ENCODE results near the gene ITPKB.

DNA sequence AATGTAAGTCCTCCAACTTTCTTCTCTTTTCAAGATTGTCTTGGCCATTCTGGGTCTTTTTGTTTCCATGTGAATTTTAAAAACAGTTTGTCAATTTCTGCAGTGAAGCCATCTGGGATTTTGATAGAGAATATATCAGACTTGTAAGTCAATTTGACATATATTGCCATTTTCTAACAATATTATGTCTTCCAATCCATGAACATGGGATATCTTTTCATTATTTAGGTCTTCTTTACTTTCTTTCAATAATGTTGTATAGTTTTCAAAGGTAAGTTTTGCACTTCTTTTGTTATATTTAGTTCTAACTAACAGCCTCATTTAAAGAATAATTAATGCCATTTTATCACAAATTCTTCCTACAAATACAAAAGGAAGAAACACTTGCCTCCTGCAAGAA lies 117.1 kb downstream of the ITPKB start:
- TF ChIP-seq, protein P1, sequence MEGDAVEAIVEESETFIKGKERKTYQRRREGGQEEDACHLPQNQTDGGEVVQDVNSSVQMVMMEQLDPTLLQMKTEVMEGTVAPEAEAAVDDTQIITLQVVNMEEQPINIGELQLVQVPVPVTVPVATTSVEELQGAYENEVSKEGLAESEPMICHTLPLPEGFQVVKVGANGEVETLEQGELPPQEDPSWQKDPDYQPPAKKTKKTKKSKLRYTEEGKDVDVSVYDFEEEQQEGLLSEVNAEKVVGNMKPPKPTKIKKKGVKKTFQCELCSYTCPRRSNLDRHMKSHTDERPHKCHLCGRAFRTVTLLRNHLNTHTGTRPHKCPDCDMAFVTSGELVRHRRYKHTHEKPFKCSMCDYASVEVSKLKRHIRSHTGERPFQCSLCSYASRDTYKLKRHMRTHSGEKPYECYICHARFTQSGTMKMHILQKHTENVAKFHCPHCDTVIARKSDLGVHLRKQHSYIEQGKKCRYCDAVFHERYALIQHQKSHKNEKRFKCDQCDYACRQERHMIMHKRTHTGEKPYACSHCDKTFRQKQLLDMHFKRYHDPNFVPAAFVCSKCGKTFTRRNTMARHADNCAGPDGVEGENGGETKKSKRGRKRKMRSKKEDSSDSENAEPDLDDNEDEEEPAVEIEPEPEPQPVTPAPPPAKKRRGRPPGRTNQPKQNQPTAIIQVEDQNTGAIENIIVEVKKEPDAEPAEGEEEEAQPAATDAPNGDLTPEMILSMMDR (conservative IDR thresholded peaks at IDR 0.05; ENCODE audit: low read depth in 2 of 2), result no peak
- TF ChIP-seq POLR2AphosphoS5 (IDR thresholded peaks at IDR 0.05; ENCODE audit: low read depth) (no peak), EZH2phosphoT487 (IDR thresholded peaks at IDR 0.05; ENCODE audit: unreplicated experiment) (no peak), ZNF114 (CRISPR knock-in tag; IDR thresholded peaks at IDR 0.05) (no peak), CREB1 (CRISPR knock-in tag; IDR thresholded peaks at IDR 0.05; ENCODE audit: low read depth) (no peak), EZH2 (IDR thresholded peaks at IDR 0.05; ENCODE audit: low read depth, unreplicated experiment) (no peak), ZNF331 (CRISPR knock-in tag; IDR thresholded peaks at IDR 0.05; ENCODE audit: low read depth) (no peak), JUNB (IDR thresholded peaks at IDR 0.05; ENCODE audit: unreplicated experiment) (no peak), STAT1 (IDR thresholded peaks at IDR 0.05; ENCODE audit: unreplicated experiment) (no peak), NANOG (IDR thresholded peaks at IDR 0.05; ENCODE audit: borderline replicate concordance) (no peak)
- TF ChIP-seq, protein P2, sequence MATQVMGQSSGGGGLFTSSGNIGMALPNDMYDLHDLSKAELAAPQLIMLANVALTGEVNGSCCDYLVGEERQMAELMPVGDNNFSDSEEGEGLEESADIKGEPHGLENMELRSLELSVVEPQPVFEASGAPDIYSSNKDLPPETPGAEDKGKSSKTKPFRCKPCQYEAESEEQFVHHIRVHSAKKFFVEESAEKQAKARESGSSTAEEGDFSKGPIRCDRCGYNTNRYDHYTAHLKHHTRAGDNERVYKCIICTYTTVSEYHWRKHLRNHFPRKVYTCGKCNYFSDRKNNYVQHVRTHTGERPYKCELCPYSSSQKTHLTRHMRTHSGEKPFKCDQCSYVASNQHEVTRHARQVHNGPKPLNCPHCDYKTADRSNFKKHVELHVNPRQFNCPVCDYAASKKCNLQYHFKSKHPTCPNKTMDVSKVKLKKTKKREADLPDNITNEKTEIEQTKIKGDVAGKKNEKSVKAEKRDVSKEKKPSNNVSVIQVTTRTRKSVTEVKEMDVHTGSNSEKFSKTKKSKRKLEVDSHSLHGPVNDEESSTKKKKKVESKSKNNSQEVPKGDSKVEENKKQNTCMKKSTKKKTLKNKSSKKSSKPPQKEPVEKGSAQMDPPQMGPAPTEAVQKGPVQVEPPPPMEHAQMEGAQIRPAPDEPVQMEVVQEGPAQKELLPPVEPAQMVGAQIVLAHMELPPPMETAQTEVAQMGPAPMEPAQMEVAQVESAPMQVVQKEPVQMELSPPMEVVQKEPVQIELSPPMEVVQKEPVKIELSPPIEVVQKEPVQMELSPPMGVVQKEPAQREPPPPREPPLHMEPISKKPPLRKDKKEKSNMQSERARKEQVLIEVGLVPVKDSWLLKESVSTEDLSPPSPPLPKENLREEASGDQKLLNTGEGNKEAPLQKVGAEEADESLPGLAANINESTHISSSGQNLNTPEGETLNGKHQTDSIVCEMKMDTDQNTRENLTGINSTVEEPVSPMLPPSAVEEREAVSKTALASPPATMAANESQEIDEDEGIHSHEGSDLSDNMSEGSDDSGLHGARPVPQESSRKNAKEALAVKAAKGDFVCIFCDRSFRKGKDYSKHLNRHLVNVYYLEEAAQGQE (IDR thresholded peaks at IDR 0.05; ENCODE audit: unreplicated experiment), result no peak
- TF ChIP-seq, protein P3, sequence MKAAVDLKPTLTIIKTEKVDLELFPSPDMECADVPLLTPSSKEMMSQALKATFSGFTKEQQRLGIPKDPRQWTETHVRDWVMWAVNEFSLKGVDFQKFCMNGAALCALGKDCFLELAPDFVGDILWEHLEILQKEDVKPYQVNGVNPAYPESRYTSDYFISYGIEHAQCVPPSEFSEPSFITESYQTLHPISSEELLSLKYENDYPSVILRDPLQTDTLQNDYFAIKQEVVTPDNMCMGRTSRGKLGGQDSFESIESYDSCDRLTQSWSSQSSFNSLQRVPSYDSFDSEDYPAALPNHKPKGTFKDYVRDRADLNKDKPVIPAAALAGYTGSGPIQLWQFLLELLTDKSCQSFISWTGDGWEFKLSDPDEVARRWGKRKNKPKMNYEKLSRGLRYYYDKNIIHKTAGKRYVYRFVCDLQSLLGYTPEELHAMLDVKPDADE (IDR thresholded peaks at IDR 0.05), result no peak
- TF ChIP-seq, protein P4, sequence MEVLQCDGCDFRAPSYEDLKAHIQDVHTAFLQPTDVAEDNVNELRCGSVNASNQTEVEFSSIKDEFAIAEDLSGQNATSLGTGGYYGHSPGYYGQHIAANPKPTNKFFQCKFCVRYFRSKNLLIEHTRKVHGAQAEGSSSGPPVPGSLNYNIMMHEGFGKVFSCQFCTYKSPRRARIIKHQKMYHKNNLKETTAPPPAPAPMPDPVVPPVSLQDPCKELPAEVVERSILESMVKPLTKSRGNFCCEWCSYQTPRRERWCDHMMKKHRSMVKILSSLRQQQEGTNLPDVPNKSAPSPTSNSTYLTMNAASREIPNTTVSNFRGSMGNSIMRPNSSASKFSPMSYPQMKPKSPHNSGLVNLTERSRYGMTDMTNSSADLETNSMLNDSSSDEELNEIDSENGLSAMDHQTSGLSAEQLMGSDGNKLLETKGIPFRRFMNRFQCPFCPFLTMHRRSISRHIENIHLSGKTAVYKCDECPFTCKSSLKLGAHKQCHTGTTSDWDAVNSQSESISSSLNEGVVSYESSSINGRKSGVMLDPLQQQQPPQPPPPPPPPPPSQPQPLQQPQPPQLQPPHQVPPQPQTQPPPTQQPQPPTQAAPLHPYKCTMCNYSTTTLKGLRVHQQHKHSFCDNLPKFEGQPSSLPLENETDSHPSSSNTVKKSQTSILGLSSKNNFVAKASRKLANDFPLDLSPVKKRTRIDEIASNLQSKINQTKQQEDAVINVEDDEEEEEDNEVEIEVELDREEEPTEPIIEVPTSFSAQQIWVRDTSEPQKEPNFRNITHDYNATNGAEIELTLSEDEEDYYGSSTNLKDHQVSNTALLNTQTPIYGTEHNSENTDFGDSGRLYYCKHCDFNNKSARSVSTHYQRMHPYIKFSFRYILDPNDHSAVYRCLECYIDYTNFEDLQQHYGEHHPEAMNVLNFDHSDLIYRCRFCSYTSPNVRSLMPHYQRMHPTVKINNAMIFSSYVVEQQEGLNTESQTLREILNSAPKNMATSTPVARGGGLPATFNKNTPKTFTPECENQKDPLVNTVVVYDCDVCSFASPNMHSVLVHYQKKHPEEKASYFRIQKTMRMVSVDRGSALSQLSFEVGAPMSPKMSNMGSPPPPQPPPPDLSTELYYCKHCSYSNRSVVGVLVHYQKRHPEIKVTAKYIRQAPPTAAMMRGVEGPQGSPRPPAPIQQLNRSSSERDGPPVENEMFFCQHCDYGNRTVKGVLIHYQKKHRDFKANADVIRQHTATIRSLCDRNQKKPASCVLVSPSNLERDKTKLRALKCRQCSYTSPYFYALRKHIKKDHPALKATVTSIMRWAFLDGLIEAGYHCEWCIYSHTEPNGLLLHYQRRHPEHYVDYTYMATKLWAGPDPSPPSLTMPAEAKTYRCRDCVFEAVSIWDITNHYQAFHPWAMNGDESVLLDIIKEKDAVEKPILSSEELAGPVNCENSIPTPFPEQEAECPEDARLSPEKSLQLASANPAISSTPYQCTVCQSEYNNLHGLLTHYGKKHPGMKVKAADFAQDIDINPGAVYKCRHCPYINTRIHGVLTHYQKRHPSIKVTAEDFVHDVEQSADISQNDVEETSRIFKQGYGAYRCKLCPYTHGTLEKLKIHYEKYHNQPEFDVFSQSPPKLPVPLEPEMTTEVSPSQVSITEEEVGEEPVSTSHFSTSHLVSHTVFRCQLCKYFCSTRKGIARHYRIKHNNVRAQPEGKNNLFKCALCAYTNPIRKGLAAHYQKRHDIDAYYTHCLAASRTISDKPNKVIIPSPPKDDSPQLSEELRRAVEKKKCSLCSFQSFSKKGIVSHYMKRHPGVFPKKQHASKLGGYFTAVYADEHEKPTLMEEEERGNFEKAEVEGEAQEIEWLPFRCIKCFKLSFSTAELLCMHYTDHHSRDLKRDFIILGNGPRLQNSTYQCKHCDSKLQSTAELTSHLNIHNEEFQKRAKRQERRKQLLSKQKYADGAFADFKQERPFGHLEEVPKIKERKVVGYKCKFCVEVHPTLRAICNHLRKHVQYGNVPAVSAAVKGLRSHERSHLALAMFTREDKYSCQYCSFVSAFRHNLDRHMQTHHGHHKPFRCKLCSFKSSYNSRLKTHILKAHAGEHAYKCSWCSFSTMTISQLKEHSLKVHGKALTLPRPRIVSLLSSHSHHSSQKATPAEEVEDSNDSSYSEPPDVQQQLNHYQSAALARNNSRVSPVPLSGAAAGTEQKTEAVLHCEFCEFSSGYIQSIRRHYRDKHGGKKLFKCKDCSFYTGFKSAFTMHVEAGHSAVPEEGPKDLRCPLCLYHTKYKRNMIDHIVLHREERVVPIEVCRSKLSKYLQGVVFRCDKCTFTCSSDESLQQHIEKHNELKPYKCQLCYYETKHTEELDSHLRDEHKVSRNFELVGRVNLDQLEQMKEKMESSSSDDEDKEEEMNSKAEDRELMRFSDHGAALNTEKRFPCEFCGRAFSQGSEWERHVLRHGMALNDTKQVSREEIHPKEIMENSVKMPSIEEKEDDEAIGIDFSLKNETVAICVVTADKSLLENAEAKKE (CRISPR knock-in tag; IDR thresholded peaks at IDR 0.05), result no peak

All from GM23338 (cell line).